Mesothelial cell of epicardium (in vitro differentiated cells): ENCODE measurements around the gene MICAL2. TPM values are rescaled to one million over a fixed set of nuclear protein-coding genes. Genes with fewer than 3 reads are reported as not detected.

ENCODE experiments used
- DNase-seq, 2 experiments: peaks; one replicate each; pipeline ENCODE4 v3.0.0; 2021; ENCODE audit warnings: low spot score in 2 of 2; ENCODE audit not compliant: unreplicated experiment in 2 of 2
- H3K27ac Mint-ChIP-seq: 2 replicates; pipeline ENCODE4 v1.8.0; 2021; ENCODE audit warnings: mixed read lengths
- H3K27me3 Mint-ChIP-seq: 2 replicates; pipeline ENCODE4 v1.8.0; 2021; ENCODE audit warnings: low read depth, mixed read lengths
- H3K36me3 Mint-ChIP-seq: 2 replicates; pipeline ENCODE4 v1.8.0; 2021; ENCODE audit warnings: mixed read lengths
- H3K4me1 Mint-ChIP-seq: 2 replicates; pipeline ENCODE4 v1.8.0; 2021; ENCODE audit warnings: mixed read lengths
- H3K4me3 Mint-ChIP-seq: 2 replicates; pipeline ENCODE4 v1.8.0; 2021; ENCODE audit warnings: mild to moderate bottlenecking, moderate library complexity, mixed read lengths
- H3K9me3 Mint-ChIP-seq: 2 replicates; pipeline ENCODE4 v1.8.0; 2021; ENCODE audit warnings: mixed read lengths
- CTCF ChIP-seq: fragments of 200-600 bp; sonication (generic); IDR thresholded peaks from one replicate; pipeline ENCODE4 v1.5.0; 2021; ENCODE audit warnings: antibody characterized with exemption; ENCODE audit not compliant: unreplicated experiment
- total RNA-seq: library from RNA; stranded (reverse); gene quantifications from 3 replicates; pipeline ENCODE4 v1.2.1, GENCODE V29; 2021

Gene MICAL2
- total RNA-seq, 1 donor from 2014 or later = 15.0 TPM

GRCh38 chr11:12237381-12237784 is 127.0 kb downstream of the MICAL2 start:
- Mint-ChIP-seq H3K4me3 (no peak overlapping the region), H3K27me3 (no peaks in the 10 kb centered on the region), H3K27ac (no peak overlapping the region), H3K4me1 (peaks cover 21% of the 10 kb centered on the region), H3K9me3 (no peaks in the 10 kb centered on the region), H3K36me3 (no peaks in the 10 kb centered on the region)
- no peak for TF ChIP-seq CTCF
- DNase-seq = no peak

DNA sequence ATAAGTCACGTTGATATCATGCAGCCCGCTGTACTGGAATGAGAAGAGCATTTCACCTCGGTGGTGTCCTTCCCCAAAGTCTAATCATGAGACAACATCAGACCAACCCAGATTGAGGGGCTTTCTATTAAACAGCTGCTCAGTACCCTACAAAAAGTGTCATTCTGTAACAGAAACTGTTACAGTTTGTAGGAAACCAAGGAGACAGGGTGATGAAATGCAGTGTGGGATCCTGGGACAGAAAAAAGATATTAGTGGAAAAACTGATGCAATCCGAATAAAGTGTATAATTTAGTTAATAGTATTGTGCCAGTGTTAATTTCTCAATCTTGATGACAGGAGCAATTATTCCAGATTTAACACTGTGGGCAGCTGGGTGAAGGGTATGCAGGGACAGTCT is 128.0 kb downstream of the MICAL2 start:
- TF ChIP-seq CTCF = no peak
- Mint-ChIP-seq H3K36me3 (no peaks in the 10 kb centered on the region), H3K27me3 (no peaks in the 10 kb centered on the region), H3K4me1 (peaks cover 17% of the 10 kb centered on the region), H3K9me3 (no peaks in the 10 kb centered on the region), H3K27ac (no peak overlapping the region), H3K4me3 (no peak overlapping the region)
- DNase-seq = no peak

GRCh38 chr11:12239396-12239795 is 129.0 kb downstream of the MICAL2 start:
- no peaks in the 10 kb centered on the region for H3K27me3 Mint-ChIP-seq
- no peak for DNase-seq
- H3K27ac Mint-ChIP-seq = no peak overlapping the region
- H3K4me3 Mint-ChIP-seq = no peak overlapping the region
- no peaks in the 10 kb centered on the region for H3K36me3 Mint-ChIP-seq
- H3K9me3 Mint-ChIP-seq = no peaks in the 10 kb centered on the region
- TF ChIP-seq CTCF = no peak
- H3K4me1 Mint-ChIP-seq = peaks cover 15% of the 10 kb centered on the region

- DNase-seq = no peak
- Mint-ChIP-seq H3K36me3 (no peaks in the 10 kb centered on the region), H3K27ac (no peak overlapping the region), H3K9me3 (no peaks in the 10 kb centered on the region), H3K4me3 (no peak overlapping the region), H3K27me3 (no peaks in the 10 kb centered on the region), H3K4me1 (peaks cover 10% of the 10 kb centered on the region)
- TF ChIP-seq CTCF = no peak
Observed at GRCh38 chr11:12239804-12240371, 129.5 kb downstream of the MICAL2 start.

DNA sequence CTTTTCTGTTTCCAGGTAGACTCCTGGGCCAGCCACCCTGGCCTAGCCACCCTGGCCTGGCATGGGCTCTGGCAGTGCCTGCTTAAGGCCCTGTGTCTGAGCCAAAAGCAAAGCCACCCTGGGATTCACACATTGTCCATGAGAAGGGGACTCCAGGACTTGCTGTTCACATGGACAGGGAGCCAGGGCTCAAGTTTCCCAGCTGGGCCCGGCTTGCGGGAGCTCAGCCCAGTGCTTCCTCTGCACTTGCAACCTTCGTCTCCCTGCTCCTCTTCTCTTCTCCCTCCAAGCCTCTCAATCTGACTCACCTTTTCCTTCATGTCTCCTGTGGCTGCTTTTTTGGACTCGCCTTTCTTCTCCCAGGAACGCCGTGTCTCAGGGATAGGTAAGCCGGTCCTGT is 130.3 kb downstream of the MICAL2 start:
- no peak overlapping the region for H3K4me3 Mint-ChIP-seq
- TF ChIP-seq CTCF = no peak
- H3K27ac Mint-ChIP-seq = no peak overlapping the region
- H3K4me1 Mint-ChIP-seq = peaks cover 10% of the 10 kb centered on the region
- no peaks in the 10 kb centered on the region for H3K9me3 Mint-ChIP-seq
- H3K36me3 Mint-ChIP-seq = no peaks in the 10 kb centered on the region
- no peaks in the 10 kb centered on the region for H3K27me3 Mint-ChIP-seq
- DNase-seq = no peak

DNA sequence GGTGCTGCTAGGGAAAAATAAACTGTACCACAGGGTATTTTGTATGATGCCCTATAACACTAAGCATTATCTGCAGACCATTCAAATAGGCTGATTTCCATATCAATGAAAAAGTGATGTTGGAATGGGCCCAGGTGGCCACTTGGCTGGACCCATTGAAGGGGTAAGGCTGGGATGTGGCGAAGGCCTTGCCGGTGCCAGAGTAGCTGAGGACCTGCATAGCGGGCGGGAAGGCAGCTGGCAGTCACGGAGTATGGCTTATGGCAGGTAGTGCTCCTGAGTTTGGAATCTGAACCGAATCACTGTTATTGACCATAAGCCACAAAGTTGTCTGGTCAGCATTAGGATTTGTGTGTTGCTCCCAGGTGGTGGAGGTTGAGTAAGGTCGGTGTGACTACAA is 131.0 kb downstream of the MICAL2 start:
- peaks cover 9% of the 10 kb centered on the region for H3K4me1 Mint-ChIP-seq
- no peaks in the 10 kb centered on the region for H3K27me3 Mint-ChIP-seq
- H3K9me3 Mint-ChIP-seq = no peaks in the 10 kb centered on the region
- H3K4me3 Mint-ChIP-seq = no peak overlapping the region
- no peak for TF ChIP-seq CTCF
- no peak for DNase-seq
- H3K27ac Mint-ChIP-seq = no peak overlapping the region
- no peaks in the 10 kb centered on the region for H3K36me3 Mint-ChIP-seq
